Transverse colon (tissue), 4 donors: Measurements from ENCODE around the gene SRSF5. TPM values are rescaled to one million over a fixed set of nuclear protein-coding genes. Genes with fewer than 3 reads are reported as not detected.

Source experiments
- DNase-seq: peaks from one replicate; pipeline ENCODE4 v3.0.0-alpha.2; 2019
- H3K27ac ChIP-seq, 4 donors: fragments of 200-600 bp; sonication (generic); 2 replicates each; pipeline ENCODE4 v1.5.1; 2016 to 2018; ENCODE audit warnings: inconsistent platforms in 4 of 4
- H3K27me3 ChIP-seq: fragments of 200-600 bp; sonication (generic); 2 replicates; pipeline ENCODE4 v1.5.1; 2017; ENCODE audit warnings: inconsistent platforms
- H3K36me3 ChIP-seq, 4 donors: fragments of 200-600 bp; sonication (generic); 2 replicates each; pipeline ENCODE4 v1.5.1; 2017 to 2019; ENCODE audit warnings: inconsistent platforms in 4 of 4
- H3K4me1 ChIP-seq, 4 donors: fragments of 200-600 bp; sonication (generic); 2 replicates each; pipeline ENCODE4 v1.5.1; 2017 to 2020; ENCODE audit warnings: inconsistent platforms in 4 of 4
- H3K4me3 ChIP-seq, 4 donors: fragments of 200-600 bp; sonication (generic); 1 replicate in 1 of 4; 2 replicates in 3 of 4; pipeline versions ENCODE4 v1.5.1 to v1.6.1; 2017 to 2019; ENCODE audit warnings: inconsistent platforms in 4 of 4
- H3K9me3 ChIP-seq, 2 donors: fragments of 200-600 bp; sonication (generic); 2 replicates each; pipeline ENCODE4 v1.5.1; 2017 to 2019; ENCODE audit warnings: inconsistent platforms in 2 of 2
- EP300 ChIP-seq: sonication (generic); formaldehyde crosslinking; IDR thresholded peaks from one replicate; pipeline ENCODE4 v1.6.1; 2017; ENCODE audit warnings: antibody characterized with exemption, low read depth
- POLR2A ChIP-seq: fragments of 450-650 bp; IDR thresholded peaks from one replicate; pipeline ENCODE4 v1.6.1; 2016; ENCODE audit warnings: antibody characterized with exemption, mild to moderate bottlenecking, moderate library complexity
- POLR2AphosphoS5 ChIP-seq, 3 donors: sonication (generic); formaldehyde crosslinking; IDR thresholded peaks; one replicate each; pipeline ENCODE4 v1.6.1; 2016; ENCODE audit warnings: antibody characterized with exemption in 3 of 3
- WGBS, 2 donors: methylation state at CpG; one replicate each; pipeline ENCODE4 v1.1.5; 2018; ENCODE audit warnings: low coverage in 1 of 2; 5-methylcytosine and 5-hydroxymethylcytosine counted together
- in situ Hi-C, 4 donors: fragments of 200-750 bp; cut with MboI; loops; one replicate each; pipeline versions ENCODE4 v1.15.0 to v1.15.1; 2017; ENCODE audit warnings: low sequenced_read_pairs in 3 of 4, low pct_ligation_motif_present in 1 of 4, low pct_unique_long_range_greater_than_20kb in 1 of 4
- intact Hi-C: fragments of 100-400 bp; cut with DNase I; formaldehyde crosslinking; loops from one replicate; pipeline ENCODE4 v1.15.1; 2023; ENCODE audit warnings: low total_unique reads
- total RNA-seq, 4 donors: library from RNA; depleted of rRNA; stranded (reverse); fragments of >200 nt; gene quantifications; one replicate each; pipeline ENCODE4 v1.1.0, GENCODE V29; 2016
- TF ChIP-seq, protein P1 (sequence below), 5 experiments: fragments of 200-600 bp in 3 of 5; fragments of 450-650 bp in 2 of 5; sonication (generic) in 3 of 5; IDR thresholded peaks; 1 replicate in 2 of 5; 2 replicates in 3 of 5; pipeline ENCODE4 v1.5.1; 2016 to 2017; ENCODE audit warnings: antibody characterized with exemption in 5 of 5, inconsistent platforms in 3 of 5, mild to moderate bottlenecking in 2 of 5, moderate library complexity in 1 of 5

Gene SRSF5
- total RNA-seq, 4 donors from 2014 or later, result 255 to 557 (median 471) TPM

- Histone ChIP-seq H3K27me3 (no peaks in the 10 kb centered on the region), H3K4me3 (no peak overlapping the region), H3K36me3 (no peaks in the 10 kb centered on the region), H3K4me1 (peaks cover 0 to 16% (median 6%) of the 10 kb centered on the region in 4 donors), H3K27ac (no peak overlapping the region), H3K9me3 (no peaks in the 10 kb centered on the region)
- in situ Hi-C loops (no loop called here), intact Hi-C loops (no loop called here)
- no peak for DNase-seq
- TF ChIP-seq POLR2AphosphoS5 (IDR thresholded peaks at IDR 0.05), result no peak
- TF ChIP-seq EP300, result no peak
- TF ChIP-seq, protein P1, sequence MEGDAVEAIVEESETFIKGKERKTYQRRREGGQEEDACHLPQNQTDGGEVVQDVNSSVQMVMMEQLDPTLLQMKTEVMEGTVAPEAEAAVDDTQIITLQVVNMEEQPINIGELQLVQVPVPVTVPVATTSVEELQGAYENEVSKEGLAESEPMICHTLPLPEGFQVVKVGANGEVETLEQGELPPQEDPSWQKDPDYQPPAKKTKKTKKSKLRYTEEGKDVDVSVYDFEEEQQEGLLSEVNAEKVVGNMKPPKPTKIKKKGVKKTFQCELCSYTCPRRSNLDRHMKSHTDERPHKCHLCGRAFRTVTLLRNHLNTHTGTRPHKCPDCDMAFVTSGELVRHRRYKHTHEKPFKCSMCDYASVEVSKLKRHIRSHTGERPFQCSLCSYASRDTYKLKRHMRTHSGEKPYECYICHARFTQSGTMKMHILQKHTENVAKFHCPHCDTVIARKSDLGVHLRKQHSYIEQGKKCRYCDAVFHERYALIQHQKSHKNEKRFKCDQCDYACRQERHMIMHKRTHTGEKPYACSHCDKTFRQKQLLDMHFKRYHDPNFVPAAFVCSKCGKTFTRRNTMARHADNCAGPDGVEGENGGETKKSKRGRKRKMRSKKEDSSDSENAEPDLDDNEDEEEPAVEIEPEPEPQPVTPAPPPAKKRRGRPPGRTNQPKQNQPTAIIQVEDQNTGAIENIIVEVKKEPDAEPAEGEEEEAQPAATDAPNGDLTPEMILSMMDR (IDR thresholded peaks at IDR 0.05), result no peak
- TF ChIP-seq POLR2A, result no peak
- WGBS, 2 donors, result 75 to 84% methylated on average over 1 of the region's 1 CpG
Measured at GRCh38 chr14:69760810-69761209, 6.1 kb upstream of the SRSF5 start.

DNA sequence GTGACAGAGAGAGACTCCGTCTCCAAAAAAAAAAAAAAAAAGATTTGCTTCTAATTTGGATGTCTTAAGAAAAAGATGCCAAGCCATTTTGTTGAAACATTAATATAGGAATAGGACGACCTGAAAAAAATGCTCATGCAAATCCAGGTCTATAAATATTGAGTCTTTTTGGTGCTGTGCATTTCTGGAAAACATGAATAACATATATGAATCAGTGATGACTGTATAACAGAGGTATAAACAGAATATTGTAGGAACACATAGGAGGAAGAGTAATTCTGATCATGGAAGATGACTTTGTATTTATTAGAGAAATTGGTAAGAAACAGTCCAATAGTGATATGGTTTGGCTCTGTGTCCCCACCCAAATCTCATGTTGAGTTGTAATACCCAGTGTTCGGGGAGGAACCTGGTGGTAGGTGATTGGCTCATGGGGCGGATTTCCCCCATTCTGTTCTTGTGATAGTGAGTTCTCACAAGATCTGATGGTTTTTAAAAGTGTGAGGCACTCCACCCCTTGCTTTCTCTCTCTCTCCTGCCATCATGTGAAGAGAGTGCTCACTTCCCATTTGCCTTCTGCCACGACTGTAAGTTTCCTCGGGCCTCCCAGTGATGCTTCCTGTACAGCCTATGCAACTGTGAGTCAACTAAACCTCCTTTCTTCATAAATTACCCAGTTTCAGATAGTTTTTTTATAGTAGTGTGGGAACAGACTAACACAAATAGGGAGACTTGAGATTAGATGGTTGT, 3.0 kb upstream of the SRSF5 start:
- TF ChIP-seq, protein P1 (IDR thresholded peaks at IDR 0.05), result no peak
- no peak for TF ChIP-seq EP300
- no peak for TF ChIP-seq POLR2A
- TF ChIP-seq POLR2AphosphoS5 (IDR thresholded peaks at IDR 0.05), result no peak
- Histone ChIP-seq H3K4me1 (peaks cover 14 to 25% (median 15%) of the 10 kb centered on the region in 4 donors), H3K9me3 (no peaks in the 10 kb centered on the region), H3K27ac (no peak overlapping the region), H3K27me3 (no peaks in the 10 kb centered on the region), H3K36me3 (peaks cover 0 to 9% (median 4%) of the 10 kb centered on the region in 4 donors), H3K4me3 (no peak overlapping the region)
- intact Hi-C loops, result no loop called here
- in situ Hi-C loops, result no loop called here
- DNase-seq, result no peak
- WGBS, 2 donors, result 78 to 85% methylated on average over 6 of the region's 6 CpGs

GRCh38 chr14:69767369-69767999, 542 bp downstream of the SRSF5 start:
- peak overlapping the region; percentile 85 to 99 (median 90) for H3K4me3 ChIP-seq
- H3K4me1 ChIP-seq, result peaks cover 26 to 60% (median 31%) of the 10 kb centered on the region in 4 donors
- peak; percentile 92 for DNase-seq
- peaks cover 0 to 45% (median 22%) of the 10 kb centered on the region in 4 donors for H3K36me3 ChIP-seq
- peak overlapping the region; percentile 98 to 100 (median 100) for H3K27ac ChIP-seq
- intact Hi-C loops (no loop called here), in situ Hi-C loops (no loop called here)
- no peaks in the 10 kb centered on the region for H3K27me3 ChIP-seq
- H3K9me3 ChIP-seq, result no peaks in the 10 kb centered on the region
- WGBS, 2 donors, result 1% methylated on average over 38 of the region's 54 CpGs; no CpG with 5 or more reads in 1 of the 2 donors
- peak; percentile 65 for TF ChIP-seq POLR2A
- TF ChIP-seq POLR2AphosphoS5 (IDR thresholded peaks at IDR 0.05), result peak; percentile 86 to 97 (median 94)
- TF ChIP-seq EP300, result no peak
- TF ChIP-seq, protein P1 (IDR thresholded peaks at IDR 0.05), result no peak

DNA sequence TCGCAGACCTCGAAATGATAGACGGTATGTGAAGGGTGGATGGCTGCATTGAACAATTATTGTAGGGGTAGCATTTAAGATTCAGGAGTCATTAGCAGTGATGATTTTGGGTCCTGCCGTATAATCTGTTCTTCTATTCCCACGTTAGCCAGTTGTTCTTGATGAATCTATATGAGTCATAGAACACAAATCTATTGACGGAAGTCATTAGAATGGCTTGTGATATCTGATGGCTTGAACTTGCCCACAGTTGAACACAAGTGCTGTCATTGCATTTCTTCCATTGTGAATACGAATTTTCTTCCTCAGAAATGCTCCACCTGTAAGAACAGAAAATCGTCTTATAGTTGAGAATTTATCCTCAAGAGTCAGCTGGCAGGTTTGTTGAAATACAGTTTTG, 1.9 kb downstream of the SRSF5 start:
- DNase-seq, result no peak
- peak overlapping the region in 2 of 4 donors; percentile 11 to 100 for H3K27ac ChIP-seq
- in situ Hi-C loops, result no loop called here
- no peaks in the 10 kb centered on the region for H3K9me3 ChIP-seq
- peaks cover 26 to 66% (median 31%) of the 10 kb centered on the region in 4 donors for H3K4me1 ChIP-seq
- H3K27me3 ChIP-seq, result no peaks in the 10 kb centered on the region
- peak overlapping the region in 2 of 4 donors; percentile 88 to 99 for H3K4me3 ChIP-seq
- H3K36me3 ChIP-seq, result peaks cover 0 to 59% (median 28%) of the 10 kb centered on the region in 4 donors
- WGBS, 2 donors, result 70 to 85% methylated on average over 2 to 8 of the region's 8 CpGs
- intact Hi-C loops, result no loop called here
- TF ChIP-seq EP300 (no peak), POLR2AphosphoS5 (IDR thresholded peaks at IDR 0.05) (no peak), POLR2A (no peak)
- TF ChIP-seq, protein P1 (IDR thresholded peaks at IDR 0.05), result no peak
